Measurements from ENCODE around the gene MAL.

DNA sequence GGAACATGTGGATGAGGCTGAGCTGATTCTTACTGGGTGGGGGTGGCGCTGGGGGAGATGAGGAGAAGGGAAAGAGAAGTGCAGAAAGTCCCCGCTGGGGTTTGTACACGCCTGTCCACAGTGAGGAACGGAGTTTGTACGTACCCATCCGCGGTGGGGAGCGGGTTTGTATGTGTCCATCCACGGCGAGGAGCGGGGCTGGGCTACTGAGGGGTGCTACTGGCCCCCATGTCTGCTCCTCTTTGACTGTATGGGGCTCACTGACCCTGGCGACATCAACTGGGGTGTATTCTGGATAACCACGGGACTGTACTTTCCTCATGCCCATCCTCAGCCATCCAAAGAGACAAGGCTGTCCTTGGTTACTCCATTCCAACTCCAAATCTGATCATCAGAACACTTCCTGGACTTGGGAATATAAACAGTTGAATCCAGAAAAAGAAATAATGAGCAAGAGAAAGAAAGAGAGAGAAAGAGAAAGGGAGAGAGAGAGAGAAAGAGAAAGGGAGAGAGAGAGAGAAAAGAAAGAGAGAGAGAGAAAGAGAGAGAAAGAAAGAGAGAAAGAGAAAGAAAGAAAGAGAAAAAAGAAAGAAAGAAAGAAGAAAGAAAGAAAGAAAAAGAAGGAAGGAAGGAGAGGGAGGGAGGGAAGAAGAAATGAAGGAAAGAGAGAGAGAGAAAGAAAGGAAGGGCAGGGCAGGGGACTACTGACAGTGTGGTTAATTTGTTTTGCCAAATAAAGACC, 21.0 kb downstream of the MAL start:
- TF ChIP-seq, protein P1, sequence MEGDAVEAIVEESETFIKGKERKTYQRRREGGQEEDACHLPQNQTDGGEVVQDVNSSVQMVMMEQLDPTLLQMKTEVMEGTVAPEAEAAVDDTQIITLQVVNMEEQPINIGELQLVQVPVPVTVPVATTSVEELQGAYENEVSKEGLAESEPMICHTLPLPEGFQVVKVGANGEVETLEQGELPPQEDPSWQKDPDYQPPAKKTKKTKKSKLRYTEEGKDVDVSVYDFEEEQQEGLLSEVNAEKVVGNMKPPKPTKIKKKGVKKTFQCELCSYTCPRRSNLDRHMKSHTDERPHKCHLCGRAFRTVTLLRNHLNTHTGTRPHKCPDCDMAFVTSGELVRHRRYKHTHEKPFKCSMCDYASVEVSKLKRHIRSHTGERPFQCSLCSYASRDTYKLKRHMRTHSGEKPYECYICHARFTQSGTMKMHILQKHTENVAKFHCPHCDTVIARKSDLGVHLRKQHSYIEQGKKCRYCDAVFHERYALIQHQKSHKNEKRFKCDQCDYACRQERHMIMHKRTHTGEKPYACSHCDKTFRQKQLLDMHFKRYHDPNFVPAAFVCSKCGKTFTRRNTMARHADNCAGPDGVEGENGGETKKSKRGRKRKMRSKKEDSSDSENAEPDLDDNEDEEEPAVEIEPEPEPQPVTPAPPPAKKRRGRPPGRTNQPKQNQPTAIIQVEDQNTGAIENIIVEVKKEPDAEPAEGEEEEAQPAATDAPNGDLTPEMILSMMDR (IDR thresholded peaks at IDR 0.05) = no peak
- TF ChIP-seq POLR2AphosphoS5 (IDR thresholded peaks at IDR 0.05) (no peak), POLR2A (IDR thresholded peaks at IDR 0.05) (no peak)

Measured in upper lobe of left lung (tissue), 4 donors.